ENCODE data around the gene SLC51B. TPM values are rescaled to one million over a fixed set of nuclear protein-coding genes. Genes with fewer than 3 reads are reported as not detected.
"Not testable (repeated sequence)": the region's sequence is repeated elsewhere in the genome, so short reads cannot be mapped to it uniquely, and the experiment has no call there.

The SLC51B gene
- total and polyA plus RNA-seq, 10 donors, result 0.09 TPM; not detected in 9

- intact Hi-C loops (cut with DNase I; ENCODE audit: low total_unique reads), result no loop called here
- Histone ChIP-seq H3K4me1 (peaks cover 0 to 4% (median 0%) of the 10 kb centered on the region in 6 donors), H3K36me3 (no peaks in the 10 kb centered on the region), H3K4me3 (no peak overlapping the region), H3K27ac (no peak overlapping the region), H3K27me3 (replicated peaks in 1 of 7) (no peaks in the 10 kb centered on the region), H3K9me3 (no peaks in the 10 kb centered on the region)
- 88 to 98% (median 90%) methylated on average over 2 of the region's 2 CpGs for WGBS, 5 donors
- no peak for TF ChIP-seq CTCF (IDR thresholded peaks at IDR 0.05 in 8 of 11, conservative IDR thresholded peaks at IDR 0.05 in 3 of 11)
- TF ChIP-seq POLR2A (IDR thresholded peaks at IDR 0.05), result no peak
- no peak for TF ChIP-seq POLR2AphosphoS5 (IDR thresholded peaks at IDR 0.05)
- no peak for DNase-seq
These were observed 3.4 kb upstream of the SLC51B start for GRCh38 chr15:65041787-65042186.

- DNase-seq, result no peak
- H3K27ac ChIP-seq, result no peak overlapping the region
These were observed 2.3 kb upstream of the SLC51B start for GRCh38 chr15:65042776-65043327.

GRCh38 chr15:65044218-65044617, 969 bp upstream of the SLC51B start:
- 74 to 89% (median 80%) methylated on average over 5 of the region's 5 CpGs for WGBS, 5 donors
- H3K4me1 ChIP-seq, result peaks cover 4 to 16% (median 4%) of the 10 kb centered on the region in 6 donors
- intact Hi-C loops (cut with DNase I; ENCODE audit: low total_unique reads); DNase-seq; H3K27ac ChIP-seq; H3K9me3 ChIP-seq; H3K4me3 ChIP-seq; H3K36me3 ChIP-seq; H3K27me3 ChIP-seq (replicated peaks in 1 of 7): not testable (repeated sequence)

More at GRCh38 chr15:65042776-65043327, 2.3 kb upstream of the SLC51B start:
- intact Hi-C loops (cut with DNase I; ENCODE audit: low total_unique reads), result no loop called here
- 48 to 67% (median 58%) methylated on average over 4 of the region's 4 CpGs for WGBS, 5 donors
- TF ChIP-seq POLR2A (IDR thresholded peaks at IDR 0.05) (no peak), CTCF (IDR thresholded peaks at IDR 0.05 in 8 of 11, conservative IDR thresholded peaks at IDR 0.05 in 3 of 11) (no peak), POLR2AphosphoS5 (IDR thresholded peaks at IDR 0.05) (no peak)
- Histone ChIP-seq H3K9me3 (no peaks in the 10 kb centered on the region), H3K4me1 (peaks cover 0 to 4% (median 0%) of the 10 kb centered on the region in 6 donors), H3K4me3 (no peak overlapping the region), H3K36me3 (no peaks in the 10 kb centered on the region), H3K27me3 (replicated peaks in 1 of 7) (no peaks in the 10 kb centered on the region)

GRCh38 chr15:65048241-65048640, 3.1 kb downstream of the SLC51B start:
- Histone ChIP-seq H3K4me1 (peaks cover 13 to 31% (median 18%) of the 10 kb centered on the region in 6 donors), H3K27me3 (replicated peaks in 1 of 7) (no peaks in the 10 kb centered on the region), H3K36me3 (peaks cover 0 to 4% (median 0%) of the 10 kb centered on the region in 6 donors), H3K27ac (no peak overlapping the region), H3K9me3 (no peaks in the 10 kb centered on the region), H3K4me3 (no peak overlapping the region)
- no peak for DNase-seq
- TF ChIP-seq POLR2A (IDR thresholded peaks at IDR 0.05), result no peak
- no peak for TF ChIP-seq CTCF (IDR thresholded peaks at IDR 0.05 in 8 of 11, conservative IDR thresholded peaks at IDR 0.05 in 3 of 11)
- no peak for TF ChIP-seq POLR2AphosphoS5 (IDR thresholded peaks at IDR 0.05)
- intact Hi-C loops (cut with DNase I; ENCODE audit: low total_unique reads), result no loop called here
- 68 to 93% (median 82%) methylated on average over 2 of the region's 2 CpGs for WGBS, 5 donors

All from spleen (tissue), 11 donors.